H1 (cell line): ENCODE measurements around the gene N4BP3. TPM values are rescaled to one million over a fixed set of nuclear protein-coding genes. Genes with fewer than 3 reads are reported as not detected.
A peak's percentile ranks its signal among the peaks of the same experiment; 100 is the strongest.

Experiments
- ATF3 ChIP-seq: IDR thresholded peaks from 2 replicates; pipeline ENCODE4 v1.6.1; 2011; ENCODE audit warnings: low read depth, mild to moderate bottlenecking, low read length; ENCODE audit not compliant: insufficient read depth
- BCL11A ChIP-seq, 2 experiments: IDR thresholded peaks; one replicate each; pipeline ENCODE4 v1.6.1; 2011; ENCODE audit warnings: low read depth in 2 of 2, low read length in 2 of 2, mild to moderate bottlenecking in 2 of 2
- CHD2 ChIP-seq: IDR thresholded peaks from 2 replicates; pipeline ENCODE4 v1.6.1; 2012; ENCODE audit warnings: low read length, improper control_type of control experiment
- CREB1 ChIP-seq: IDR thresholded peaks from 2 replicates; pipeline ENCODE4 v1.6.1; 2012; ENCODE audit warnings: inconsistent platforms
- GTF2F1 ChIP-seq: IDR thresholded peaks from 2 replicates; pipeline ENCODE4 v1.6.1; 2012; ENCODE audit warnings: low read depth, low read length, improper control_type of control experiment, borderline replicate concordance
- RAD21 ChIP-seq, 2 experiments: IDR thresholded peaks in 1 of 2; conservative IDR thresholded peaks in 1 of 2; 2 replicates each; pipeline ENCODE4 v1.6.1; 2011; ENCODE audit warnings: low read depth in 2 of 2, low read length in 2 of 2, improper control_type of control experiment in 1 of 2, inconsistent platforms in 1 of 2, mild to moderate bottlenecking in 1 of 2, moderate library complexity in 1 of 2
- RBBP5 ChIP-seq: IDR thresholded peaks from 2 replicates; pipeline ENCODE4 v1.7.1; 2012; ENCODE audit warnings: low read depth, mild to moderate bottlenecking, inconsistent platforms, low read length, moderate library complexity, borderline replicate concordance
- SIRT6 ChIP-seq: IDR thresholded peaks from one replicate; pipeline ENCODE4 v1.7.1; 2012; ENCODE audit warnings: low read length, inconsistent platforms
- SIX5 ChIP-seq: IDR thresholded peaks from 2 replicates; pipeline ENCODE4 v1.6.1; 2011; ENCODE audit warnings: mild to moderate bottlenecking, low read depth, low read length
- TAF1 ChIP-seq: IDR thresholded peaks from 2 replicates; pipeline ENCODE4 v1.6.1; 2011; ENCODE audit warnings: mild to moderate bottlenecking, low read depth, low read length
- polyA plus RNA-seq, 7 experiments: library from polyadenylated mRNA; depleted of rRNA in 3 of 7; stranded (reverse) in 5 of 7; unstranded in 2 of 7; fragments of >200 nt in 5 of 7; fragments of 200-250 nt in 2 of 7; gene quantifications; 1 replicate in 5 of 7; 2 replicates in 1 of 7; 4 replicates in 1 of 7; pipeline versions ENCODE4 v1.2.1 to v1.2.3, GENCODE V29; 2011 to 2013; ENCODE audit warnings: missing spikeins in 2 of 7, mixed read lengths in 2 of 7
- total RNA-seq: library from RNA; stranded (reverse); fragmentation: NEBNext Ultra II Directional; extraction: Animal tissue kit (Norgen Biotek cat#: 25700); gene quantifications from 2 replicates; pipeline ENCODE4 v1.2.1, GENCODE V29; 2021

The N4BP3 gene
- total and polyA plus RNA-seq, 2 of the 8 experiments (the other 6 are each of a cell fraction or from before 2014, with no cell fraction given), result 13.1 to 39.2 TPM

- TF ChIP-seq RAD21 (IDR thresholded peaks at IDR 0.05 in 1 of 2, conservative IDR thresholded peaks at IDR 0.05 in 1 of 2; ENCODE audit: low read depth in 2 of 2, low read length in 2 of 2) (no peak), GTF2F1 (no peak), CREB1 (peak; percentile 98), CHD2 (no peak), ATF3 (no peak), SIX5 (no peak), TAF1 (peak; percentile 75), SIRT6 (no peak), BCL11A (IDR thresholded peaks at IDR 0.05; ENCODE audit: low read depth in 2 of 2, low read length in 2 of 2) (no peak), RBBP5 (no peak)
Measured at GRCh38 chr5:178153530-178154340, 40.4 kb downstream of the N4BP3 start, which contains the start of gene NHP2 (continued).
